Lung (tissue), 12 donors: ENCODE measurements around the gene TMEM107. TPM values are rescaled to one million over a fixed set of nuclear protein-coding genes. Genes with fewer than 3 reads are reported as not detected.

ENCODE experiments used
- ATAC-seq: fragments of 200-7000 bp; cut with Tn5 transposase; one replicate; pipeline ENCODE4 v1.9.1; 2020; ENCODE audit warnings: moderate number of reproducible peaks; ENCODE audit not compliant: insufficient read depth, low FRiP score
- DNase-seq, 3 donors: peaks; one replicate each; pipeline ENCODE4 v3.0.0-alpha.2; 2013 to 2017
- H3K27ac ChIP-seq, 2 donors: one replicate each; pipeline ENCODE4 v1.5.1; 2013; ENCODE audit warnings: mild to moderate bottlenecking in 2 of 2, moderate library complexity in 2 of 2, control low read depth in 1 of 2, inconsistent platforms in 1 of 2, low read depth in 1 of 2, low read length in 1 of 2
- H3K27me3 ChIP-seq, 3 donors: one replicate each; pipeline ENCODE4 v1.5.1; 2013; ENCODE audit warnings: low read length in 2 of 3; ENCODE audit not compliant: control insufficient read depth in 3 of 3, insufficient read depth in 3 of 3
- H3K36me3 ChIP-seq, 4 donors: one replicate each; pipeline ENCODE4 v1.5.1; 2013; ENCODE audit warnings: low read length in 4 of 4, mild to moderate bottlenecking in 1 of 4, moderate library complexity in 1 of 4; ENCODE audit not compliant: control insufficient read depth in 4 of 4, insufficient read depth in 4 of 4
- H3K4me1 ChIP-seq, 5 donors: one replicate each; pipeline ENCODE4 v1.5.1; 2013; ENCODE audit warnings: low read length in 5 of 5, mild to moderate bottlenecking in 2 of 5, moderate library complexity in 1 of 5; ENCODE audit not compliant: control insufficient read depth in 5 of 5, insufficient read depth in 5 of 5
- H3K4me3 ChIP-seq: one replicate; pipeline ENCODE4 v1.5.1; 2013; ENCODE audit warnings: mild to moderate bottlenecking, control low read depth, moderate library complexity
- H3K9ac ChIP-seq, 2 donors: one replicate each; pipeline ENCODE4 v1.5.1; 2013; ENCODE audit warnings: low read length in 2 of 2, control low read depth in 1 of 2; ENCODE audit not compliant: insufficient read depth in 1 of 2
- H3K9me3 ChIP-seq, 4 donors: one replicate each; pipeline ENCODE4 v1.5.1; 2013; ENCODE audit warnings: low read length in 3 of 4, mild to moderate bottlenecking in 1 of 4, moderate library complexity in 1 of 4; ENCODE audit not compliant: control insufficient read depth in 4 of 4, insufficient read depth in 3 of 4
- WGBS, 2 donors: extraction: QIAGEN DNeasy Blood & Tissue Kit; methylation state at CpG; one replicate each; pipeline ENCODE4 v1.1.7; 2013; 5-methylcytosine and 5-hydroxymethylcytosine counted together
- polyA plus RNA-seq, 2 donors: library from polyadenylated mRNA; stranded (reverse); fragments of 200-250 nt; gene quantifications; one replicate each; pipeline ENCODE4 v1.2.1, GENCODE V29; 2013
- total RNA-seq, 2 donors: library from RNA; depleted of rRNA in 1 of 2; stranded (reverse); fragments of >200 nt in 1 of 2; gene quantifications; one replicate each; pipeline ENCODE4 v1.2.1, GENCODE V29; 2014 to 2021
- TF ChIP-seq, protein P1 (sequence below): IDR thresholded peaks from 2 replicates; pipeline ENCODE4 v1.5.1; 2012; ENCODE audit warnings: mild to moderate bottlenecking; ENCODE audit errors: control extremely low read depth, extremely low read depth
- donor health status: control.
- donor health status: control.
- donor health status: Bipolar disorder and iron deficiency.
- donor health status: healthy.
- donor health status: DM: yes; HTN: yes; CAD: no.

TMEM107 gene
- total and polyA plus RNA-seq, 4 donors: 13.2 to 33.1 (median 21.7) TPM

DNA sequence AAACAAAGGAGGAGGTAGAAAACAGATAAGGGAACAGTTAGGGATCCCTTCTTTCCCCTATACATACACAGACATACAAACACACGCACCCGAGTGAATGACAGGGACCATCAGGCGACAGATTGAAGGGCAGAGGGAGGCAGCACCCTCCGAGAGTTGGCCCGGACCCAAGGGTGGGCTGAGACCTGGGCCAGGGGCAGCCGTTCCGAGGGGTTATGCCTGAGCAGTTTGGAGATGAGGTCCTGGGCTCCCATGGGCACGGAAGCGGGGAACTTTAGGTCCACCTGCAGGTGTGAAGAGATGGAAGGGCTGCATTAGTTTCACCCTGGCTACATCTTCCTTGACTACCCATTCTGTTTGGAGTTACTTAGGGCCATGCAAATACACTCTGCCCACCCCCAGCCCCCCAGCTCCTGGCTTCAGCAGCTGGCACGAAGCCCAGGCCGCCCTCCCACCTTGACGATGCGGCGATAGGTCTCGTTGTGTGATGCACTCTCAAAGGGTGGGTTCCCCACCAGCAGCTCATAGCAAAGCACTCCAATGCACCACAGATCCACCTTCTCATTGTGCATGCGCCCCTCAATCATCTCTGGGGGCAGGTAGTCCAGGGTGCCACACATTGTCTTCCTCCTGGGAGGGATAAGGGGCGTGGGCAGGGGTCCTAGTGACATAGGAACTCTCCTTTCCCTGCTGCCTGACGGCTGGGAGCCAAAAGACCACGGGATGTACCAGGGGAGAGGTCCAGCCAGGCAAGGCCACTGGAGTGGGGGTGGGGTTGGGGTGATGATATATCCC is 28.8 kb upstream of the TMEM107 start:
- no peak overlapping the region for H3K27ac ChIP-seq
- no peaks in the 10 kb centered on the region for H3K9me3 ChIP-seq
- no peaks in the 10 kb centered on the region for H3K27me3 ChIP-seq
- H3K9ac ChIP-seq: no peak overlapping the region
- ATAC-seq (no peak), DNase-seq (no peak)
- WGBS, 2 donors: 91 to 94% methylated on average over 17 to 19 of the region's 19 CpGs
- peaks cover 0 to 4% (median 0%) of the 10 kb centered on the region in 4 donors for H3K36me3 ChIP-seq
- TF ChIP-seq, protein P1, sequence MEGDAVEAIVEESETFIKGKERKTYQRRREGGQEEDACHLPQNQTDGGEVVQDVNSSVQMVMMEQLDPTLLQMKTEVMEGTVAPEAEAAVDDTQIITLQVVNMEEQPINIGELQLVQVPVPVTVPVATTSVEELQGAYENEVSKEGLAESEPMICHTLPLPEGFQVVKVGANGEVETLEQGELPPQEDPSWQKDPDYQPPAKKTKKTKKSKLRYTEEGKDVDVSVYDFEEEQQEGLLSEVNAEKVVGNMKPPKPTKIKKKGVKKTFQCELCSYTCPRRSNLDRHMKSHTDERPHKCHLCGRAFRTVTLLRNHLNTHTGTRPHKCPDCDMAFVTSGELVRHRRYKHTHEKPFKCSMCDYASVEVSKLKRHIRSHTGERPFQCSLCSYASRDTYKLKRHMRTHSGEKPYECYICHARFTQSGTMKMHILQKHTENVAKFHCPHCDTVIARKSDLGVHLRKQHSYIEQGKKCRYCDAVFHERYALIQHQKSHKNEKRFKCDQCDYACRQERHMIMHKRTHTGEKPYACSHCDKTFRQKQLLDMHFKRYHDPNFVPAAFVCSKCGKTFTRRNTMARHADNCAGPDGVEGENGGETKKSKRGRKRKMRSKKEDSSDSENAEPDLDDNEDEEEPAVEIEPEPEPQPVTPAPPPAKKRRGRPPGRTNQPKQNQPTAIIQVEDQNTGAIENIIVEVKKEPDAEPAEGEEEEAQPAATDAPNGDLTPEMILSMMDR: no peak
- H3K4me3 ChIP-seq: no peak overlapping the region
- H3K4me1 ChIP-seq: peaks cover 0 to 8% (median under 1%) of the 10 kb centered on the region in 5 donors

DNA sequence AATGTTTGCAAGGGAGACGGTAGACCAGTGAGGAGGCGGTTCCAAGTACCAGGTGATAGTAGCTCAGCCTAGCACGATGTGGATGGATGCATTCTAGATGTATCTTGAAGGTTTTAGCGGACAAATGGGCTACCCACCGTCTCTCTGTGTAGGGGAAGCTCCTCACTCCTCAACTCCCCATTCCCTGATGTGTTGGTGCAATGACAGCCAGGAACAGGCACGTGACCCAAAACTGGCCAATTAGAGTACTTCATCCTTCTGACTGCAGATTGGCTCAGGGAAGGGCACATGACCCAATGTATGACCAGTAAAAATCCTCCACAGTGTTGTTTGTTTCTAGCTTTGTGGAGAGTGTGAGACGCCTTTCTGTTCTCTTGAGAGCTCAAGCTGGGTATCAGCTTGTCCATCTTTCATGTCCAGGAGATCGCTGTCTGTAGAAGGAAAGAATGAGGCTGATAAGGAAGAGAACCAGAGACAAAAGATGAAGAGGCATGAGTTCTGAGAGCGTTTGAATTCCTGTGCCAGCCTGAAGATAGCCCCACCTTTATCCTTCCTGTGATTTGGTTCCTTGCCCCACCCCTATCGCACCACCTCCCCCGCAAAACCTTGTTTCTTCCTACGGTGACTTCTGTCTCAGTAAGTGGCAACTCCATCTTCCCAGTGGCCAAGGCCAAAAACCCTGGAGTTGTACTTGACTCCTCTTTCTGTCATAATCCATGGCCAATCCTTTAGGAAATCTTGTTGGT is 16.1 kb upstream of the TMEM107 start:
- H3K9ac ChIP-seq: peak overlapping the region in 1 of 2 donors; percentile 59
- no peaks in the 10 kb centered on the region for H3K27me3 ChIP-seq
- TF ChIP-seq, protein P1: no peak
- H3K36me3 ChIP-seq: no peaks in the 10 kb centered on the region
- DNase-seq (peak; percentile 82 to 94 (median 93)), ATAC-seq (no peak)
- no peak overlapping the region for H3K4me3 ChIP-seq
- H3K27ac ChIP-seq: peak overlapping the region; percentile 68 to 95
- 13 to 17% methylated on average over 12 of the region's 12 CpGs for WGBS, 2 donors
- H3K4me1 ChIP-seq: peaks cover 10 to 34% (median 15%) of the 10 kb centered on the region in 5 donors
- H3K9me3 ChIP-seq: no peaks in the 10 kb centered on the region

DNA sequence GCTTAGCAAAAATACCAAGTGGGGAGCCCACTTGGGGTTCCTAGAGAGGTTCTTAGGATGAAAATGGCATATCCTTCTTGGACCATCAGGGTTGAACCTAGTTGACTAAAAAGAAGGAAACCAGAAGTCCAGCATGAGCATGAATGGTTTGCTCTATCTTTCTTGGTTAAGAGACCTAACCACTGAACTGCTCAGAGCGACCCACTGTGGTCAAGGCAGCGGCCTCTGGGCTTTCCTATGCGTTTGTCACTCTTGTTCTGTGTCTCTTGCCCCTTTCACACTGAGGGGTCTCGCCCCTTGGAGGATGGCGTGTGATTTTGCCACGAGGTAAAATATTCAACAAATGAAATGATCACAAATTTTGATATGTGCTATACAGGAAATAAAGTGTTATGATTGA is 14.3 kb upstream of the TMEM107 start:
- Histone ChIP-seq H3K4me1 (peaks cover 10 to 34% (median 15%) of the 10 kb centered on the region in 5 donors), H3K27me3 (no peaks in the 10 kb centered on the region), H3K9ac (no peak overlapping the region), H3K9me3 (no peaks in the 10 kb centered on the region), H3K27ac (peak overlapping the region; percentile 69 to 76), H3K36me3 (no peaks in the 10 kb centered on the region), H3K4me3 (no peak overlapping the region)
- no peak for DNase-seq
- TF ChIP-seq, protein P1: no peak
- ATAC-seq: no peak
- WGBS, 2 donors: 36 to 47% methylated on average over 6 of the region's 6 CpGs
